Right kidney (tissue), 1 donor: Measurements from ENCODE around the gene CCDC40.
A peak's percentile ranks its signal among the peaks of the same experiment; 100 is the strongest.
"Not testable (repeated sequence)": the region's sequence is repeated elsewhere in the genome, so short reads cannot be mapped to it uniquely, and the experiment has no call there.

Experiments
- DNase-seq: peaks from one replicate; pipeline ENCODE4 v3.0.0-alpha.2; 2016

Gene CCDC40

GRCh38 chr17:80021600-80021999 lies 14.8 kb upstream of the CCDC40 start:
- no peak for DNase-seq

GRCh38 chr17:80023481-80024205 lies 12.8 kb upstream of the CCDC40 start:
- DNase-seq = peak; percentile 51

GRCh38 chr17:80024206-80024972 lies 12.1 kb upstream of the CCDC40 start:
- no peak for DNase-seq

GRCh38 chr17:80025140-80025539 lies 11.3 kb upstream of the CCDC40 start:
- DNase-seq = no peak

GRCh38 chr17:80025796-80026195 lies 10.6 kb upstream of the CCDC40 start:
- DNase-seq = no peak

GRCh38 chr17:80026359-80027042 lies 9.9 kb upstream of the CCDC40 start:
- DNase-seq = no peak

- no peak for DNase-seq
These were observed 9.4 kb upstream of the CCDC40 start for GRCh38 chr17:80027043-80027435.

GRCh38 chr17:80028030-80028429 lies 8.4 kb upstream of the CCDC40 start:
- DNase-seq = no peak

- DNase-seq = peak; percentile 42
These were observed 7.0 kb upstream of the CCDC40 start for GRCh38 chr17:80029258-80029974.

GRCh38 chr17:80030730-80031410 lies 5.6 kb upstream of the CCDC40 start:
- DNase-seq = no peak

- DNase-seq = no peak
These were observed 4.6 kb upstream of the CCDC40 start for GRCh38 chr17:80031691-80032430.

- no peak for DNase-seq
These were observed 3.7 kb upstream of the CCDC40 start for GRCh38 chr17:80032614-80033171.

GRCh38 chr17:80033840-80034239 lies 2.6 kb upstream of the CCDC40 start:
- no peak for DNase-seq

GRCh38 chr17:80034791-80035686 lies 1.4 kb upstream of the CCDC40 start:
- peak; percentile 82 for DNase-seq

- DNase-seq = no peak
These were observed 830 bp upstream of the CCDC40 start, which contains the start of gene TBC1D16 for GRCh38 chr17:80035687-80035936. Gene TBC1D16, minus strand, starts transcription at chr17:80035872. Its CDS starts 22,325 bp downstream, at chr17:80013547.

GRCh38 chr17:80036715-80037477 lies 454 bp downstream of the CCDC40 start:
- no peak for DNase-seq

- DNase-seq = no peak
These were observed 7.5 kb downstream of the CCDC40 start for GRCh38 chr17:80043963-80044362.

- no peak for DNase-seq
These were observed 9.3 kb downstream of the CCDC40 start for GRCh38 chr17:80045703-80046102.

GRCh38 chr17:80046709-80047108 lies 10.3 kb downstream of the CCDC40 start:
- not testable (repeated sequence) for DNase-seq
